Epithelial cell of prostate (primary cell): Measurements from ENCODE around the gene HCAR1.
"Not testable (repeated sequence)": the region's sequence is repeated elsewhere in the genome, so short reads cannot be mapped to it uniquely, and the experiment has no call there.

Experiments
- DNase-seq: peaks from one replicate; pipeline ENCODE4 v3.0.0-alpha.2; 2011; ENCODE audit warnings: low read depth, low spot score
- H3K27ac ChIP-seq: fragments of 450-650 bp; 2 replicates; pipeline ENCODE4 v1.5.1; 2017; ENCODE audit warnings: mild to moderate bottlenecking

HCAR1 gene

GRCh38 chr12:122676781-122677180 is 53.9 kb downstream of the HCAR1 start:
- not testable (repeated sequence) for DNase-seq

More at GRCh38 chr12:122676781-122677180, 53.9 kb downstream of the HCAR1 start:
- not testable (repeated sequence) for H3K27ac ChIP-seq
